Neural progenitor cell (in vitro differentiated cells): ENCODE data around the gene ENPP6. TPM values are rescaled to one million over a fixed set of nuclear protein-coding genes. Genes with fewer than 3 reads are reported as not detected.

Source experiments
- DNase-seq: peaks from one replicate; pipeline ENCODE4 v3.0.0-alpha.2; 2016; ENCODE audit warnings: low spot score
- H2AFZ ChIP-seq: fragments of 200-600 bp; sonication (generic); replicated peaks from 2 replicates; pipeline ENCODE4 v1.6.1; 2016; ENCODE audit warnings: antibody characterized with exemption
- H3F3A ChIP-seq: fragments of 200-600 bp; sonication (generic); 2 replicates; pipeline ENCODE4 v1.6.1; 2016; ENCODE audit warnings: antibody characterized with exemption, low read depth
- H3K27ac ChIP-seq: fragments of 200-600 bp; sonication (generic); 2 replicates; pipeline ENCODE4 v1.5.1; 2016; ENCODE audit warnings: mild to moderate bottlenecking
- H3K27me3 ChIP-seq: fragments of 200-600 bp; sonication (generic); 2 replicates; pipeline ENCODE4 v1.6.1; 2016; ENCODE audit warnings: mild to moderate bottlenecking, moderate library complexity
- H3K36me3 ChIP-seq: fragments of 200-600 bp; sonication (generic); 2 replicates; pipeline ENCODE4 v1.5.1; 2016
- H3K4me1 ChIP-seq: fragments of 200-600 bp; sonication (generic); 2 replicates; pipeline ENCODE4 v1.6.1; 2016; ENCODE audit warnings: mixed run types
- H3K4me2 ChIP-seq: fragments of 200-600 bp; sonication (generic); 2 replicates; pipeline ENCODE4 v1.6.1; 2016
- H3K4me3 ChIP-seq: fragments of 200-600 bp; sonication (generic); 2 replicates; pipeline ENCODE4 v1.5.1; 2016
- H3K79me2 ChIP-seq: fragments of 200-600 bp; sonication (generic); 2 replicates; pipeline ENCODE4 v1.6.1; 2016; ENCODE audit warnings: low read depth
- H3K9ac ChIP-seq: fragments of 200-600 bp; sonication (generic); 2 replicates; pipeline ENCODE4 v1.6.1; 2016
- H3K9me3 ChIP-seq: fragments of 200-600 bp; sonication (generic); 2 replicates; pipeline ENCODE4 v1.5.1; 2016; ENCODE audit warnings: low read depth
- H4K20me1 ChIP-seq: fragments of 200-600 bp; sonication (generic); 2 replicates; pipeline ENCODE4 v1.6.1; 2016; ENCODE audit warnings: low read depth
- H3K27ac Mint-ChIP-seq: 3 replicates; pipeline ENCODE4 v1.8.0; 2021; ENCODE audit warnings: mixed read lengths
- H3K27me3 Mint-ChIP-seq: 2 replicates; pipeline ENCODE4 v1.8.0; 2022; ENCODE audit warnings: low read depth, mild to moderate bottlenecking, inconsistent platforms, moderate library complexity, mixed read lengths; ENCODE audit not compliant: insufficient read depth
- H3K36me3 Mint-ChIP-seq: 3 replicates; pipeline ENCODE4 v1.8.0; 2021; ENCODE audit warnings: mixed read lengths
- H3K4me1 Mint-ChIP-seq: 3 replicates; pipeline ENCODE4 v1.8.0; 2021; ENCODE audit warnings: mixed read lengths
- H3K4me3 Mint-ChIP-seq: 3 replicates; pipeline ENCODE4 v1.8.0; 2021; ENCODE audit warnings: mild to moderate bottlenecking, moderate library complexity, mixed read lengths
- H3K9me3 Mint-ChIP-seq: 3 replicates; pipeline ENCODE4 v1.8.0; 2020; ENCODE audit warnings: mixed read lengths
- CTCF ChIP-seq: fragments of 200-600 bp; sonication (generic); IDR thresholded peaks from 2 replicates; pipeline ENCODE4 v1.5.1; 2017; ENCODE audit warnings: antibody characterized with exemption, mild to moderate bottlenecking
- EZH2 ChIP-seq: fragments of 200-600 bp; sonication (generic); IDR thresholded peaks from 2 replicates; pipeline ENCODE4 v1.6.1; 2017; ENCODE audit warnings: antibody characterized with exemption, mild to moderate bottlenecking, moderate library complexity
- EZH2phosphoT487 ChIP-seq: fragments of 200-600 bp; sonication (generic); IDR thresholded peaks from 2 replicates; pipeline ENCODE4 v1.6.1; 2017; ENCODE audit warnings: antibody characterized with exemption
- total RNA-seq: library from RNA; depleted of rRNA; stranded (reverse); fragments of >200 nt; gene quantifications from 2 replicates; pipeline ENCODE4 v1.2.3, GENCODE V29; 2015; ENCODE audit warnings: low replicate concordance

ENPP6 gene
- total RNA-seq, 1 donor from 2014 or later, result not detected

- Histone ChIP-seq H3K4me2 (peak overlapping the region; percentile 13), H3K79me2 (no peaks in the 10 kb centered on the region), H3K27ac (no peak overlapping the region), H4K20me1 (no peaks in the 10 kb centered on the region), H3K27me3 (no peaks in the 10 kb centered on the region), H3K9me3 (no peaks in the 10 kb centered on the region), H3K9ac (no peak overlapping the region), H2AFZ (no peak overlapping the region), H3F3A (no peaks in the 10 kb centered on the region), H3K36me3 (no peaks in the 10 kb centered on the region), H3K4me1 (peaks cover 9% of the 10 kb centered on the region), H3K4me3 (no peak overlapping the region)
- H3K27ac Mint-ChIP-seq, result no peak overlapping the region
- H3K4me3 Mint-ChIP-seq, result no peak overlapping the region
- no peaks in the 10 kb centered on the region for H3K36me3 Mint-ChIP-seq
- H3K9me3 Mint-ChIP-seq, result peaks cover 6% of the 10 kb centered on the region
- peaks cover 6% of the 10 kb centered on the region for H3K27me3 Mint-ChIP-seq
- no peak for DNase-seq
- TF ChIP-seq EZH2 (no peak), CTCF (no peak), EZH2phosphoT487 (no peak)
- H3K4me1 Mint-ChIP-seq, result peaks cover 35% of the 10 kb centered on the region
Observed at GRCh38 chr4:184201179-184201578, 16.5 kb downstream of the ENPP6 start.

- H3K9me3 ChIP-seq, result no peaks in the 10 kb centered on the region
- Mint-ChIP-seq H3K27me3 (peaks cover 4% of the 10 kb centered on the region), H3K9me3 (peaks cover 3% of the 10 kb centered on the region), H3K4me1 (peaks cover 30% of the 10 kb centered on the region), H3K36me3 (no peaks in the 10 kb centered on the region), H3K27ac (no peak overlapping the region), H3K4me3 (no peak overlapping the region)
- H3K4me3 ChIP-seq, result no peak overlapping the region
- H4K20me1 ChIP-seq, result no peaks in the 10 kb centered on the region
- no peak overlapping the region for H2AFZ ChIP-seq
- peak; percentile 25 for DNase-seq
- H3K4me2 ChIP-seq, result no peak overlapping the region
- no peaks in the 10 kb centered on the region for H3K27me3 ChIP-seq
- H3K27ac ChIP-seq, result no peak overlapping the region
- H3K79me2 ChIP-seq, result no peaks in the 10 kb centered on the region
- H3K36me3 ChIP-seq, result no peaks in the 10 kb centered on the region
- peaks cover 9% of the 10 kb centered on the region for H3K4me1 ChIP-seq
- TF ChIP-seq EZH2 (no peak), EZH2phosphoT487 (no peak), CTCF (no peak)
- no peak overlapping the region for H3K9ac ChIP-seq
- no peaks in the 10 kb centered on the region for H3F3A ChIP-seq
Observed at GRCh38 chr4:184200296-184200695, 17.4 kb downstream of the ENPP6 start.

GRCh38 chr4:184199780-184200179, 17.9 kb downstream of the ENPP6 start:
- DNase-seq, result no peak
- Mint-ChIP-seq H3K27ac (peak overlapping the region; percentile 29), H3K36me3 (no peaks in the 10 kb centered on the region), H3K4me3 (no peak overlapping the region), H3K9me3 (peaks cover 3% of the 10 kb centered on the region), H3K4me1 (peaks cover 27% of the 10 kb centered on the region), H3K27me3 (peaks cover 4% of the 10 kb centered on the region)
- H3K4me2 ChIP-seq, result no peak overlapping the region
- no peak overlapping the region for H3K4me3 ChIP-seq
- H3K9me3 ChIP-seq, result no peaks in the 10 kb centered on the region
- H3K27ac ChIP-seq, result no peak overlapping the region
- no peaks in the 10 kb centered on the region for H3K27me3 ChIP-seq
- no peaks in the 10 kb centered on the region for H3F3A ChIP-seq
- no peaks in the 10 kb centered on the region for H3K36me3 ChIP-seq
- no peaks in the 10 kb centered on the region for H3K79me2 ChIP-seq
- H2AFZ ChIP-seq, result no peak overlapping the region
- peaks cover 9% of the 10 kb centered on the region for H3K4me1 ChIP-seq
- H3K9ac ChIP-seq, result no peak overlapping the region
- no peaks in the 10 kb centered on the region for H4K20me1 ChIP-seq
- no peak for TF ChIP-seq EZH2phosphoT487
- TF ChIP-seq CTCF, result no peak
- TF ChIP-seq EZH2, result no peak

- Histone ChIP-seq H4K20me1 (no peaks in the 10 kb centered on the region), H3K79me2 (no peaks in the 10 kb centered on the region), H3K9ac (no peak overlapping the region), H2AFZ (no peak overlapping the region), H3K4me1 (peaks cover 9% of the 10 kb centered on the region), H3K36me3 (no peaks in the 10 kb centered on the region), H3K27ac (no peak overlapping the region), H3K4me3 (no peak overlapping the region), H3F3A (no peaks in the 10 kb centered on the region), H3K27me3 (no peaks in the 10 kb centered on the region), H3K4me2 (no peak overlapping the region), H3K9me3 (no peaks in the 10 kb centered on the region)
- TF ChIP-seq CTCF (no peak), EZH2 (no peak), EZH2phosphoT487 (no peak)
- Mint-ChIP-seq H3K9me3 (peaks cover 3% of the 10 kb centered on the region), H3K4me3 (no peak overlapping the region), H3K4me1 (peaks cover 27% of the 10 kb centered on the region), H3K27ac (no peak overlapping the region), H3K36me3 (no peaks in the 10 kb centered on the region), H3K27me3 (peaks cover 2% of the 10 kb centered on the region)
- DNase-seq, result no peak
Observed at GRCh38 chr4:184198190-184198589, 19.5 kb downstream of the ENPP6 start.
